SK-N-SH (cell line): ENCODE measurements around the gene ABR. TPM values are rescaled to one million over a fixed set of nuclear protein-coding genes. Genes with fewer than 3 reads are reported as not detected.

Source experiments
- CTCF ChIA-PET: fragments of 300-600, 350-600 bp; formaldehyde crosslinking; extraction: SDS; loops from one replicate; lab custom pipeline; 2021; lab: Yijun Ruan, JAX
- POLR2A ChIA-PET: fragments of 350-600 bp; sonication (Branson Sonifier 250); formaldehyde crosslinking; extraction: SDS; loops from one replicate; lab custom pipeline; 2020; ENCODE audit warnings: antibody characterized with exemption, inconsistent platforms; lab: Yijun Ruan, JAX
- DNase-seq: peaks from one replicate; pipeline ENCODE4 v3.0.0; 2012
- H2AFZ ChIP-seq: fragments of 200-600 bp; sonication (generic); 2 replicates; pipeline ENCODE4 v1.8.1; 2016; ENCODE audit warnings: antibody characterized with exemption, mild to moderate bottlenecking, low read depth
- H3F3A ChIP-seq: fragments of 200-600 bp; sonication (generic); replicated peaks from 2 replicates; pipeline ENCODE3; 2016; ENCODE audit warnings: antibody characterized with exemption, mild to moderate bottlenecking; ENCODE audit not compliant: insufficient read depth
- H3K27ac ChIP-seq, 2 experiments: fragments of 200-500 bp in 1 of 2; fragments of 200-600 bp in 1 of 2; sonication (Bioruptor generic) in 1 of 2; sonication (generic), shearing (Covaris generic) in 1 of 2; 2 replicates each; pipeline versions ENCODE4 v1.5.1 to v1.6.1; 2014 to 2016; ENCODE audit warnings: low read depth in 2 of 2, inconsistent platforms in 1 of 2, low read length in 1 of 2, mild to moderate bottlenecking in 1 of 2, mixed read lengths in 1 of 2
- H3K27me3 ChIP-seq: fragments of 200-600 bp; sonication (generic), shearing (Covaris generic); 2 replicates; pipeline ENCODE4 v1.6.1; 2016; ENCODE audit warnings: mixed run types; ENCODE audit not compliant: insufficient read depth
- H3K36me3 ChIP-seq, 2 experiments: fragments of 200-500 bp in 1 of 2; fragments of 200-600 bp in 1 of 2; sonication (Bioruptor generic) in 1 of 2; sonication (generic) in 1 of 2; replicated peaks in 1 of 2; 2 replicates each; pipeline versions ENCODE3 to v1.5.1; 2014 to 2016; ENCODE audit warnings: low read length in 1 of 2, mild to moderate bottlenecking in 1 of 2; ENCODE audit not compliant: insufficient read depth in 2 of 2, control insufficient read depth in 1 of 2
- H3K4me1 ChIP-seq, 2 experiments: fragments of 200-500 bp in 1 of 2; fragments of 200-600 bp in 1 of 2; sonication (Bioruptor generic) in 1 of 2; sonication (generic), shearing (Covaris generic) in 1 of 2; 2 replicates each; pipeline versions ENCODE4 v1.5.1 to v1.6.1; 2014 to 2016; ENCODE audit warnings: low read depth in 1 of 2, low read length in 1 of 2, mixed run types in 1 of 2; ENCODE audit not compliant: insufficient read depth in 2 of 2, control insufficient read depth in 1 of 2
- H3K4me2 ChIP-seq: fragments of 200-600 bp; sonication (generic), shearing (Covaris generic); 2 replicates; pipeline ENCODE4 v1.6.1; 2017; ENCODE audit warnings: mixed run types
- H3K4me3 ChIP-seq, 2 experiments: fragments of 200-500 bp in 1 of 2; fragments of 200-600 bp in 1 of 2; sonication (Bioruptor generic) in 1 of 2; sonication (generic), shearing (Covaris generic) in 1 of 2; 2 replicates each; pipeline versions ENCODE4 v1.5.1 to v1.8.1; 2014 to 2016; ENCODE audit warnings: low read depth in 2 of 2, inconsistent platforms in 1 of 2, low read length in 1 of 2, mild to moderate bottlenecking in 1 of 2, mixed read lengths in 1 of 2, moderate library complexity in 1 of 2
- H3K79me2 ChIP-seq: fragments of 200-600 bp; sonication (generic); 2 replicates; pipeline ENCODE4 v1.8.1; 2017; ENCODE audit warnings: mild to moderate bottlenecking; ENCODE audit not compliant: insufficient read depth
- H3K9ac ChIP-seq: fragments of 200-600 bp; sonication (generic); 2 replicates; pipeline ENCODE4 v1.6.1; 2017; ENCODE audit warnings: mixed run types
- H3K9me2 ChIP-seq: fragments of 200-600 bp; sonication (generic); 2 replicates; pipeline ENCODE4 v1.6.1; 2017; ENCODE audit warnings: mixed run types
- H3K9me3 ChIP-seq: fragments of 200-600 bp; sonication (generic); 2 replicates; pipeline ENCODE4 v1.6.1; 2017; ENCODE audit warnings: mixed run types, mild to moderate bottlenecking, moderate library complexity
- H4K20me1 ChIP-seq: fragments of 200-600 bp; sonication (generic); 2 replicates; pipeline ENCODE4 v1.6.1; 2017; ENCODE audit warnings: mild to moderate bottlenecking, mixed run types; ENCODE audit not compliant: insufficient read depth
- EP300 ChIP-seq, 2 experiments: IDR thresholded peaks; 2 replicates each; pipeline versions ENCODE4 v1.4.0 to v1.6.1; 2012; ENCODE audit warnings: borderline replicate concordance in 1 of 2, low read depth in 1 of 2, low read length in 1 of 2
- FOSL2 ChIP-seq: IDR thresholded peaks from 2 replicates; pipeline ENCODE4 v1.4.0; 2012; ENCODE audit warnings: low read depth, mild to moderate bottlenecking, moderate library complexity, borderline replicate concordance
- GABPA ChIP-seq: IDR thresholded peaks from 2 replicates; pipeline ENCODE4 v1.4.0; 2012; ENCODE audit warnings: low read depth, mild to moderate bottlenecking
- GATA2 ChIP-seq: sonication (generic); formaldehyde crosslinking; IDR thresholded peaks from 2 replicates; pipeline ENCODE4 v1.5.0; 2020; ENCODE audit warnings: mild to moderate bottlenecking, missing genetic modification reagents
- IRF3 ChIP-seq: fragments of 150-350 bp; IDR thresholded peaks from 2 replicates; pipeline ENCODE4 v1.6.1; 2016; ENCODE audit warnings: mild to moderate bottlenecking, low read depth, low read length
- MEF2A ChIP-seq: IDR thresholded peaks from 2 replicates; pipeline ENCODE4 v1.4.0; 2012; ENCODE audit warnings: low read depth, borderline replicate concordance
- NFIC ChIP-seq: IDR thresholded peaks from 2 replicates; pipeline ENCODE4 v1.4.0; 2012; ENCODE audit warnings: borderline replicate concordance
- RFX5 ChIP-seq: IDR thresholded peaks from 2 replicates; pipeline ENCODE4 v1.6.1; 2012; ENCODE audit warnings: mild to moderate bottlenecking, improper control_type of control experiment, low read length
- SIN3A ChIP-seq: IDR thresholded peaks from 2 replicates; pipeline ENCODE4 v1.6.1; 2012; ENCODE audit warnings: low read depth, mild to moderate bottlenecking, low read length, moderate library complexity, borderline replicate concordance
- SMC3 ChIP-seq: IDR thresholded peaks from 2 replicates; pipeline ENCODE4 v1.6.1; 2012; ENCODE audit warnings: low read depth, low read length, improper control_type of control experiment
- TAF1 ChIP-seq: IDR thresholded peaks from 2 replicates; pipeline ENCODE4 v1.6.1; 2012; ENCODE audit warnings: low read depth, mild to moderate bottlenecking, low read length, moderate library complexity, borderline replicate concordance
- USF1 ChIP-seq: IDR thresholded peaks from 2 replicates; pipeline ENCODE4 v1.4.0; 2012; ENCODE audit warnings: low read depth, borderline replicate concordance
- WGBS: methylation state at CpG from one replicate; pipeline ENCODE4 v1.1.6; 2017; ENCODE audit warnings: low lambda C conversion rate; 5-methylcytosine and 5-hydroxymethylcytosine counted together
- polyA plus RNA-seq, 3 experiments: library from polyadenylated mRNA; depleted of rRNA; stranded (reverse); fragments of >200 nt; gene quantifications; 2 replicates each; pipeline ENCODE4 v1.2.3, GENCODE V29; 2012

ABR gene
- polyA plus RNA-seq, 1 of the 3 experiments (the other 2 are of a cell fraction) = 117 TPM

- Histone ChIP-seq H3K9me3 (no peaks in the 10 kb centered on the region), H3K9ac (no peak overlapping the region), H3K4me3 (no peak overlapping the region), H3K4me2 (no peak overlapping the region), H3K27me3 (no peaks in the 10 kb centered on the region), H3F3A (peaks cover 6% of the 10 kb centered on the region), H4K20me1 (peaks cover 55% of the 10 kb centered on the region), H3K36me3 (peaks cover 0 to 11% of the 10 kb centered on the region in 2 experiments), H3K4me1 (peaks cover 0 to 22% of the 10 kb centered on the region in 2 experiments; a peak in 1 of 4 replicates), H3K79me2 (no peaks in the 10 kb centered on the region), H3K27ac (no peak overlapping the region), H3K9me2 (no peaks in the 10 kb centered on the region), H2AFZ (no peak overlapping the region)
- ChIA-PET POLR2A (no interaction called here), CTCF (interaction anchor here (3.2 kb wide), 1 partner anchor 21 kb away, joined by 13 read pairs; no protein-coding TSS in a partner anchor)
- WGBS = 97% methylated on average over 6 of the region's 20 CpGs
- no peak for DNase-seq
- TF ChIP-seq GABPA (no peak), SMC3 (no peak), TAF1 (no peak)
Observed at GRCh38 chr17:1034652-1035210, 145.1 kb downstream of the ABR start.

- H3K4me3 ChIP-seq = no peak overlapping the region
- POLR2A ChIA-PET = no interaction called here
- CTCF ChIA-PET = interaction anchor here (0.8 to 0.9 kb wide), 2 partner anchors 23 to 53 kb away, joined by 3 to 5 read pairs; no protein-coding TSS in a partner anchor
- H3K79me2 ChIP-seq = no peaks in the 10 kb centered on the region; the same call in 1 of the 2 replicates
- H3K4me2 ChIP-seq = no peak overlapping the region
- no peaks in the 10 kb centered on the region for H3K9me3 ChIP-seq
- H3F3A ChIP-seq = peaks cover 6% of the 10 kb centered on the region
- DNase-seq = no peak
- peaks cover 58% of the 10 kb centered on the region for H4K20me1 ChIP-seq
- peaks cover 0 to 5% of the 10 kb centered on the region in 2 experiments for H3K36me3 ChIP-seq
- no peak overlapping the region for H2AFZ ChIP-seq
- no peaks in the 10 kb centered on the region for H3K9me2 ChIP-seq
- no peaks in the 10 kb centered on the region for H3K27me3 ChIP-seq
- TF ChIP-seq MEF2A (no peak), NFIC (no peak), TAF1 (no peak), EP300 (IDR thresholded peaks at IDR 0.05; ENCODE audit: borderline replicate concordance in 1 of 2, low read depth in 1 of 2, low read length in 1 of 2) (no peak), GABPA (no peak), RFX5 (no peak), FOSL2 (no peak), SIN3A (no peak), IRF3 (no peak), USF1 (no peak), GATA2 (CRISPR knock-in tag) (no peak)
- H3K4me1 ChIP-seq = peaks cover 0 to 27% of the 10 kb centered on the region in 2 experiments; a peak in 1 of 4 replicates
- H3K9ac ChIP-seq = no peak overlapping the region
- H3K27ac ChIP-seq = no peak overlapping the region
- 96% methylated on average over 5 of the region's 11 CpGs for WGBS
Observed at GRCh38 chr17:1033503-1033902, 146.3 kb downstream of the ABR start.
